ENCODE measurements around the gene NEU4. TPM values are rescaled to one million over a fixed set of nuclear protein-coding genes. Genes with fewer than 3 reads are reported as not detected.
"Not testable (repeated sequence)": the region's sequence is repeated elsewhere in the genome, so short reads cannot be mapped to it uniquely, and the experiment has no call there.

Gene NEU4
- total RNA-seq, 1 donor from 2014 or later: 0.31 TPM

- ChIA-PET CTCF (no interaction called here), POLR2A (interaction anchor here (2.3 kb wide), 1 partner anchor 12 kb away, joined by 7 read pairs; no protein-coding TSS in a partner anchor)
- no peak for TF ChIP-seq CTCF (IDR thresholded peaks at IDR 0.05)
- ATAC-seq (ENCODE audit: low read depth): no peak
- Mint-ChIP-seq H3K36me3 (ENCODE audit: low read depth) (no peaks in the 10 kb centered on the region), H3K9me3 (no peaks in the 10 kb centered on the region), H3K27me3 (no peaks in the 10 kb centered on the region), H3K27ac (no peak within 1 kb of the TSS), H3K4me1 (peaks cover 10% of the 10 kb centered on the region), H3K4me3 (no peak within 1 kb of the TSS)
- DNase-seq: no peak
- intact Hi-C loops (cut with micrococcal nuclease): no loop called here
Observed at GRCh38 chr2:241776336-241777169, 32.4 kb upstream of the NEU4 start, which contains the start of gene GAL3ST2. Gene GAL3ST2 (plus strand): TSS chr2:241776822. CDS start chr2:241776956, 134 bp downstream.

GRCh38 chr2:241777170-241777685 lies 31.8 kb upstream of the NEU4 start:
- Mint-ChIP-seq H3K27ac (no peak overlapping the region), H3K4me1 (peaks cover 5% of the 10 kb centered on the region), H3K4me3 (no peak overlapping the region), H3K9me3 (no peaks in the 10 kb centered on the region), H3K27me3 (no peaks in the 10 kb centered on the region), H3K36me3 (ENCODE audit: low read depth) (no peaks in the 10 kb centered on the region)
- intact Hi-C loops (cut with micrococcal nuclease): no loop called here
- ChIA-PET POLR2A (interaction anchor here (2.3 kb wide), 1 partner anchor 11 kb away, joined by 7 read pairs; no protein-coding TSS in a partner anchor), CTCF (no interaction called here)
- ATAC-seq (ENCODE audit: low read depth): no peak
- DNase-seq: no peak
- TF ChIP-seq CTCF (IDR thresholded peaks at IDR 0.05): no peak

- CTCF ChIA-PET: no interaction called here
- no peak overlapping the region for H3K4me3 Mint-ChIP-seq
Observed at GRCh38 chr2:241777686-241778627, 31.0 kb upstream of the NEU4 start.

GRCh38 chr2:241780939-241781569 lies 27.9 kb upstream of the NEU4 start:
- no peaks in the 10 kb centered on the region for H3K27me3 Mint-ChIP-seq
- no peak overlapping the region for H3K27ac Mint-ChIP-seq
- ChIA-PET POLR2A (no interaction called here), CTCF (no interaction called here)
- DNase-seq: no peak
- no peaks in the 10 kb centered on the region for H3K4me1 Mint-ChIP-seq
- intact Hi-C loops (cut with micrococcal nuclease): no loop called here
- H3K4me3 Mint-ChIP-seq: no peak overlapping the region
- TF ChIP-seq CTCF (IDR thresholded peaks at IDR 0.05): no peak
- no peak for ATAC-seq (ENCODE audit: low read depth)
- no peaks in the 10 kb centered on the region for H3K9me3 Mint-ChIP-seq
- H3K36me3 Mint-ChIP-seq (ENCODE audit: low read depth): no peaks in the 10 kb centered on the region

More at GRCh38 chr2:241777686-241778627, 31.0 kb upstream of the NEU4 start:
- TF ChIP-seq CTCF (IDR thresholded peaks at IDR 0.05): no peak
- Mint-ChIP-seq H3K4me1 (no peaks in the 10 kb centered on the region), H3K9me3 (no peaks in the 10 kb centered on the region), H3K27ac (no peak overlapping the region), H3K27me3 (no peaks in the 10 kb centered on the region), H3K36me3 (ENCODE audit: low read depth) (no peaks in the 10 kb centered on the region)
- POLR2A ChIA-PET: interaction anchor here (2.3 kb wide), 1 partner anchor 11 kb away, joined by 7 read pairs; no protein-coding TSS in a partner anchor
- intact Hi-C loops (cut with micrococcal nuclease): no loop called here
- DNase-seq: no peak
- ATAC-seq (ENCODE audit: low read depth): no peak

- intact Hi-C loops (cut with micrococcal nuclease); CTCF ChIA-PET; ATAC-seq (ENCODE audit: low read depth); H3K36me3 Mint-ChIP-seq (ENCODE audit: low read depth); H3K9me3 Mint-ChIP-seq; H3K27me3 Mint-ChIP-seq; H3K4me3 Mint-ChIP-seq; H3K4me1 Mint-ChIP-seq; DNase-seq; POLR2A ChIA-PET; H3K27ac Mint-ChIP-seq: not testable (repeated sequence)
Observed at GRCh38 chr2:241782053-241782452, 26.9 kb upstream of the NEU4 start.
